GM10847 (cell line): ENCODE results near the gene EIF2B5.

Source experiments
- POLR2A ChIP-seq: IDR thresholded peaks from 2 replicates; pipeline ENCODE4 v1.6.1; 2011; ENCODE audit not compliant: insufficient read length; ENCODE audit errors: extremely low read depth

The EIF2B5 gene

GRCh38 chr3:184140436-184140835, 5.3 kb downstream of the EIF2B5 start:
- TF ChIP-seq POLR2A: no peak

GRCh38 chr3:184142199-184142598, 7.0 kb downstream of the EIF2B5 start:
- TF ChIP-seq POLR2A: no peak

DNA sequence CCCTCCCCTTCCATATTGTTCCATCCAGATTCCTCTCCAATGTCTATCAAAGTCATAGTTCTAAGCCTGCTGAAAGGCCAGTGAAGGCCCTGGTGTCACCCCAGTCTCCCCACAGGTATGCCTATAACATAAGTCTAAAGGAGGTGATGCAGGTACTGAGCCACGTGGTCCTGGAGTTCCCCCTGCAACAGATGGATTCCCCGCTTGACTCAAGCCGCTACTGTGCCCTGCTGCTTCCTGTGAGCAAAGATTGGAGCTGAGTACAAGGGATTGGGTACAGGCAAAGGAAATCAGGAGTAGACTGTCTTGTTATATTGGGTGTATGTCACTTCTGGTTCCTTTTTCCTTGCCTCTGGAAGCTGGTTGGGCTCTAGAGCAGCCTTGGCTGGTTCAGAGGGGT, 8.2 kb downstream of the EIF2B5 start:
- no peak for TF ChIP-seq POLR2A

- no peak for TF ChIP-seq POLR2A
Observed at GRCh38 chr3:184144505-184144904, 9.3 kb downstream of the EIF2B5 start.

GRCh38 chr3:184145111-184145524, 10.0 kb downstream of the EIF2B5 start:
- TF ChIP-seq POLR2A: no peak

DNA sequence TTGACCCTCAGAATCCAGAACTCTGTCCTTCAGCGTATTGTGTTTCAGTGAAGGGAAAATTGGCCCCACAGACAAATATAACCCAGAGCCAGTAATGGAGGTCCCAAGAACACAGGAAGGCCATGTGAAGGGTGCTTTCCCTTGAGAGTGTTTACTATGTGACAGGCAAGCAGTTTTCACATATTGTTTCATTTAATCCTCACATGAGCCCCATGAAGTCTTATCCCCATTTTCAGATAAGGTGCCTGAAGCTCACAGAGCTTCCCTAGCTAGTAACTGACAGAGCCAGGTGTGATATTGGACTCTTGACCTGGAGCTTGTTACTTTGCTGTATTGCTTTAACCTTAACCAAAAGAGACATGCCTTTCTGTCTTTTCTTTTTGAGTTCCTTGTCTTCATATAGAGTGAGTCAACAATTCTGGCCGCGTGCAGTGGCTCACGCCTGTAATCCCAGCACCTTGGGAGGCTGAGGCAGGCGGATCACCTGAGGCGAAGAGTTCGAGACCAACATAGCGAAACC, 10.7 kb downstream of the EIF2B5 start:
- TF ChIP-seq POLR2A: no peak

DNA sequence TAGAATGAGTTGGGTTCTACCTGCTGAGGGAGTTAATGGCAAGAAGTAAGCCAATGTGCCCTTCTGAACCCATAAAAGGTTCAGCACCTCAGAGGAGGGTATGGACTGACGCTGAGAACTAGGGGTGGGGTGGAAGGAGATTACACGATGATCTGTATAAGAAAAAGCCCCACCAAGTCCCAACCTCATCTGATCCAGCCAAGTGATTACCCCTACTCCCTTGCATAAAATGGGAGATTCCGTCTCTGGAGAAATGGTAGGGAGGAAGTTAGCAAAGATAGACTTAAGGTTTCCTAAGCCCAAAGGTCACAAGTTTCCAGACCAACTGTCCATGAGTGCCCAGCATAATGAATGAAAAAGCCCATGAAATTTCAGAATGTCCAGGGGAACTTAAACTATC, 12.9 kb downstream of the EIF2B5 start:
- TF ChIP-seq POLR2A: no peak

DNA sequence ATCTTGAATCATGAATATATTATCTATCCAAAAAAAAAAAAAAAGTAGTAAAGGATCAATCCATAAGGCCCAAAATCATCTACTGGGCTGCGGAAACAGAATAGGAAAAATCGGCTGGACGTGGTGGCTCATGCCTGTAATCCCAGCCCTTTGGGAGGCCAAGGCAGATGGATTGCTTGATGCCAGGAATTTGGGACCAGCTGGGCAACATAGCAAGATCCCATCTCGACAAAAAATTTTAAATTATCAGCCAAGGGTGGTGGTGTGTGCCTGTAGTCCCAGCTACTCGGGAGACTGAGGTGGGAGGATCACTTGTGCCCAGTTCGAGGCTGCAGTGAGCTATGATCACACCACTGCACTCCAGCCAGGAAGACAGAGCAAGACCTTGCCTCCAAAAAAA, 14.0 kb downstream of the EIF2B5 start:
- no peak for TF ChIP-seq POLR2A

DNA sequence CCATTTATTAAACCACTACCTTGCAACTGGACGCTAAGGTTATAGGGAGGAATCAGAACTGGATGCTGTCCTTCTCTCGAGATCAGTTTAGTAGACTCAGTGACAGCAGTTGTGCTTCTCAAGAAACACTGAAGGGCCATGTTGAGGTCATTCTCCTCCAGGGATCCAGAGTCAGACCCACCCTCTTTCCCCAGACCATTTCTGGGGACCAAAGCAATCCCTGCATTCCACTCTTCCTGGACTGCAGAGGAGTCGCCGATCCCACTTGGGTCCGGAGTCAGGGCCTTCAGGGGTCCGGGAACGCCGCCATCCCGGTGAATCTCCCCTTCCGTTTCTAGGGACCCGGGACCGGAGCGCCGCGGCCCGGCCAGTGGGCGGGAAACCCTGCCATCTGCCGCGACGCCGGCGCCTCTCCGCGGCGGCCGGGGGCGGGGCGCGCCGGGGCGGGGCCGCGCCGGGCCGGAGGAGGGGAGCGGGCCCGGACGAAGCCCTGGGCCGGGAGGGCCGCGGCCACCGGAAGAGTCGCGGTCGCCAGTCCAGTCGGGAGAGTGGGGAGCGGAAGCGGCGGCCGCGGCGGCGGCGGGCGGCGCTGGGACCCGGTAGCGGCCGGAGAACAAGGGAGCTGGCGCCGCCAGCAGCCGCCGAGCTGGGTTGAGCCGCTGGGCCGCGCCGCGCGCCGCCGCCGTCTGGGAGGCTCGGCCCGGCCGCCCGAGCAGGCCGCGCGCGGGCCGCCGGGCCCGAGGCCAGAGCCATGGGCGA, 19.9 kb downstream of the EIF2B5 start, which contains the start of gene DVL3:
Gene DVL3, plus strand, starts transcription at position 493 of the 759 bp plus-strand sequence. Its CDS starts 259 bp downstream, at position 752.
- peak; percentile 31 for TF ChIP-seq POLR2A

GRCh38 chr3:184155644-184156521, 20.7 kb downstream of the EIF2B5 start:
- TF ChIP-seq POLR2A: no peak

GRCh38 chr3:184156522-184156955, 21.4 kb downstream of the EIF2B5 start:
- TF ChIP-seq POLR2A: no peak

DNA sequence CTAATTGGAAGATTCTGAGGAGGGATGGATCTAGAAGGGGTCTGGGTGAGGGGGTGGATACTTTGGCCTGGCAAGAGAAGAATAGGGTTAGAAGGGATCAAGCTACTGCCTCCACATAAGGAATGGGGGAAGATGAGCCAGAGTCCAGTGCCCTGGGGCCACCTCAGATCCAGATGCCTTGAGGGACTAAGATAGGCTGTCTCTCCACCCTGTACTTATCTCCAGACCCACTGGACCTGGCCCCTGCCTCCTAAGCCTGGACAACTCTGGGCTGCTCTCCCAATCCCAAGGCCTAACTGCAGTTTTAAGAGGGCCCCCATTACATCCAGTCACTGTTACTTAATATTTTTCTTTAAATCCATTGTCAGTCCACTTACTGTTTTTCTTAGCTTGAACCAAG, 22.0 kb downstream of the EIF2B5 start:
- no peak for TF ChIP-seq POLR2A

DNA sequence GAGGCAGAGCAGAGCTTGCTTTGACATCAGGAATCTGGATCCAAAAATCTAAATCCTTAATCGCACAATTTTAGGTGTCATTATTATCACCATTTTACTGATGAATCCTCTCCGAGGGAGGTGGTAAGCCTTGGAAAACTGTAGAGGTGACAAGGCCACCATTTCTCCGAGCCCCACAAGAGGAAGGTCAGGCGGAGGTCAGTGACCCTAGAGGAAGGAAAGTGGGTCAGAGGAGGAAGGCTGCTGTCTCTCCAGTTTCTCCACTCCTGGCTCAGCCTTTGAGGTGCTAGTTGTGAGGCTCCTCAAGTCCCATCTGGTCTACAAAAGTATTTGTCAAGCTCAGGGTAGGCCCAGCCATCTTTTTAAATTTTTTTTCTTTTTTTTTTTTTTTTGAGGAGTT, 23.2 kb downstream of the EIF2B5 start:
- TF ChIP-seq POLR2A: no peak

- no peak for TF ChIP-seq POLR2A
Observed at GRCh38 chr3:184160456-184160855, 25.3 kb downstream of the EIF2B5 start.

DNA sequence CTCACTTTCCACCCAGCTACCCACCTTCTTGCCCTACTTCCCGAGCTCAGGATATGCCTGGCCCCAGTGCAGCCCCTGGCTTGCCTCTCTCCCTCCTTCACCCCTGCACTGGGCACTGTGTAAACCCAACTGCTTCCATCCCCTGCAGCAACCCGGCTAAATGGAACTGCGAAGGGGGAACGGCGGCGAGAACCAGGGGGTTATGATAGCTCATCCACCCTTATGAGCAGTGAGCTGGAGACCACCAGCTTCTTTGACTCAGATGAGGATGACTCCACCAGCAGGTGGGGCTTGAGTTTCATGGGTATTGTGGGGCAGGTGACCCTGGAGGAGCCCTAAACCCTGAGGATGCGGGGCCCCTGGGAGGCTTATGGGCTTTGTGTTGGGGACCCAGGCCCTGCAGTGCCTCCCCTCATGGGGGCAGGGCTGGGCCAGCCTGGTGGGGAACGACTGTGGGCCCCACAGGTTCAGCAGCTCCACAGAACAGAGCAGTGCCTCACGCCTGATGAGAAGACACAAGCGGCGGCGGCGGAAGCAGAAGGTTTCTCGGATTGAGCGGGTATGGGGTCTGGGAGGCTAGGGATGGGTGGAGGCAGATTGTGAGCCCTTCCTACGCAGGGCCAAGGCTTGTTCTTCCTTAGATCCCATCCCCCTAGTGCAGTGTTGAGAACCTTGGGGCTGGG, 29.6 kb downstream of the EIF2B5 start:
- TF ChIP-seq POLR2A: no peak
